HG03439 (cell line): ENCODE results near the gene ARHGEF4.

Experiments used
- ATAC-seq: cut with Tn5 transposase; IDR thresholded peaks from one replicate; pipeline ENCODE4 v1.9.1; 2021; ENCODE audit warnings: mild to moderate bottlenecking, moderate library complexity; ENCODE audit not compliant: unreplicated experiment

ARHGEF4 gene

DNA sequence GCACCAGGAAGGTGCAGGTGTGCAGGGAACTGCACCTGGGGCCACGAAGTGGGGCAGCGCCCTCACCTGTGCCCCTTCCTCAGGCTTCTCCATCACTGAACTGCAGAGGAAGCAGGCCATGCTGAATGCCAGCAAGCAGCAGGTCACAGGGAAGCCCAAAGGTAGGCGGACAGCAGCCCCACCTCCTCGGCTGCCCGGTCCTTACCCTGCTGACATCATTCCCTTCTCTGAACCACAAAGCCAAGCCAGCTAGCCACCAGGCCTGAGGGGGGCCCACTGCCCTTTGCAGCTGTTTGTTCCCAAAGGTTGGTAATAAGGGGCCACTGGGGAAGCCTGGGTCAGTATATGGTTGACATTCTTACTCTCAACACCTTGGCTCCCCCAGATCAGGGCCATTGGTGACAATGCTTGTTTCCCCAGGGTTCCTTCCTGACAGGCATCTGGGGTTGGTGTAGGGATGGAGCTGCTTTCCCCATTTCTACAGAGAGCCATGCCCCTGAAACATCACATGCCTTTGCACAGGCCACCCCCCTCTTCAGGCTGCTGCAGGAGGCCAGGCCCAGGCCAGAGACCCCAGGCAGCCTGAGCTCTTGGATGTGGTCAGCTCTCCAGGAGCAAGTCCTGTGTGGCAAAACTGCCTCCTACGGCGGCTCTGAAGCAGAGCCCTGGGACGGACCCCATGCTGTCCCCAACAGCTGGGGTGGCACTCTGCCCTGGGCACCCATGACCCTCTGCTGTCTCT is 208.7 kb downstream of the ARHGEF4 start:
- no peak for ATAC-seq

DNA sequence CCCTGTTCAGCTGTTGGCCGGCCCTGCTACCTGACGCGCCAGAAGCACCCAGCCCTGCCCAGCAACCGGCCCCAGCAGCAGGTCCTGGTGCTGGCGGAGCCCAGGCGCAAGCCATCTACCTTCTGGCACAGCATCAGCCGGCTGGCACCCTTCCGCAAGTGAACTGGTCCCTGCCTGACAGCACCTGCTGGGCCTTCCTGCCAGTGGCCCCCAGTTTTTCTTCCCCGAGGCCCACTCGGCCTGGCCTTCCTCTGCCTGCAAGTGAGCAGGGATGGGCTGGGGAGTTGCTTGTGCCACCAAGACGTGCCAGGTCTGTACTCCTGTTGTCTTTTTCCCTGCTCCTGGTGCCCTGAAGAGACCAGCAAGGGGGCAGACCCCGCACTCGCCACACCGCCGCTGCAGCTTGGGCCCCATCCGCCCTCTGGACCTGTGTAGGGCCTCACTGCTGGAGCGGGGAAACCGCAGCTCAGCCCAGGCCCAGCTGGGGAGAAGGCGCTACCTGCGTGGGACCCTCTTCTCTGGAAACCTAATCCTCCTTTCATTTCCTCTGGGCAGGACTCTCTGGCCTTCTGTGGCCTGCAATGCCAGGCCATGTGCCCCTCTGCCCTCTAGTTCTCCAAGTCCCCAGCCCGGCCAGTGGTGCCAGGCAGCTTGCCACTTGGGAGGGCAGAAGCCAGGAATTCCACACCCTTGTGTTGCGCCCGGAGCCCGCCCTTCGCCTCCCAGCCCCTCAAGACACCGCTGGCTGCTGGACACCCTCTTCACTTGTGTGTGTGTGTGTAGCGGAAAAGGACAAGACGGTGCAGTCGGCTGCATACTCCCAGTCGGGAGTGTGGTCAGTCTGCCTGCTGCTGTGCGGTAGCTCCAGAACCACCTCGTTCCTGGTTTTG is 209.6 kb downstream of the ARHGEF4 start:
- ATAC-seq = no peak

DNA sequence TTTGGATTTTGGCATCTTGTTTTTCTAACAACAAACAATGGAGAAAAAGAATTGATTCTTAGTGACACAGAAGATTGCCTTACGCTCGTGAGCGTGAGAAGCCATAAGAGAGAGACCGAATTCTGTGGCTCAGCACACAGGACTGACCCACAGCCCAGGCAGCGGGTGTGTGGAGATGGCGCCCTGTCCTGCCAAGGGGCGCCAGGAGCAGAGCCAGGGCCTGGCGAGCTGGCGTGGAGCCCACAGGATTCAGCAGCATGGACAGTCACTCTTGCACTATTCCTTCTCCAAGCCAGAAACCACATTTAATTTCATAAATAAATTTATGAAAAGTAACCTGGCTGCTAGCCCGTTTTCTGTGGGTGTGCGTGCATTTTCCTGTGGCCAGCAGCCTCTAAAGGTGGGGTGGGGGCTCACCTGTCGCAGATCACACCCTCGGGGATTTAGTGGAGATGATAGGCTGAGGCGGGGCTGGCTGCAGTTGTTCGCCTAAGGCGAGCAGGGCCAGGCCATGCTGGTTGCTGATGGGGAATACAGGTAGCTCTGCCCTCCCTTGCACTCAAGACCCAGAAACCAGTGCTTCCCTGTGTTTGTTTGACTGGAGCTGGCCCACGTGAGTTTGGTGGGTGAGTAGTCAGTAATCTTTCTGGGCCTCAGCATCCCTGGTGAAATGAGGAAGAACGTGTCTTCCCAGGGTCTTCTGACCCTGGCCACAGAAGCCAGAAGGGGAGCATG is 210.4 kb downstream of the ARHGEF4 start:
- ATAC-seq = no peak

DNA sequence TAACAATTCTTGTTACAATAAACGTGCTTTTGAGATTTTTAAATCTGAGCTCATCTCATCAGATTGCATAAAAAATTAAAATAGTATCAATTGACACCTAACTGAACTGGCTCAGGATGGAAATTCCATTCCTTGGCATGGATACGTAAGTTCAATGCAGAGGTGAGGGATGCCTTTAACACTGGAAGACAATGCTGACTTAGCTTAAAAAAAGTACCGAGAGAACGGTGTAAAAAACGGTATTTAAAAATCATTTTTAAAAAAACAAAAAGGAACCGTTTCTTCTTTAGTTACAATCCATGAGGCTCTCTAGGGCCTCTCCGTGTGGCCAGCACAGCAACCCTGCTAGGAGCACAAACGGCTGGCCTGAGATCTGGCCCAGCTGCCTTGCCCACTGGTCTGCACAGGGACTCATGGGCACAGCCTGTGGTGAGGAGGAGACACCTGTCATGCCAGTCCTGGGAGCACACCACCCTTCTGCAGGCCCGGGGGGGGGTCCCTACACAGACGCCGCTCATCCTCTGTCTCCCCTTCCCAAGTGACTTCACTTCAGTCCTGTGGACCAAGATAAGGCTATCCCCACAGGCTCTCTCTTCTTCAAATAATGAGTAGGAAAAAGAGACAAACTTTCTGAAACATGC is 211.3 kb downstream of the ARHGEF4 start:
- ATAC-seq = no peak

DNA sequence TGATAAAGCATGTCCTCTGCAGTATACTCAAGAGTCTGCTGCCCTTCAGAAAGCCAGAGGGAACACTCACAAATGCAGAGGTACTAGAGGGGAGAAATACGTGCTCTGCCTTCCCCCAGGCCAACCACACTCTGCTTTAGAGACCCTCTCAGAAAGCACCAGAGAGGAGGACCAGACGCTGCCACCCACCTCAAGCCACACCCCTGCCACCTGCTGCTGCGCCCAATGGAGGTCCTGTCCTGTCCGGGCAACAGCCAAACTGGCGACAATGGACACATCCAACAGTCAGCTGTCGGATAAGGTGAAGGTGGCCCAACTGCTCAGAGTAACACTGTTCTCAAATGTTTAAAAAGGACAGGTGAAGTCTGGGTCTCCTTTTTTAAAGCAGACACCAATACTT is 211.9 kb downstream of the ARHGEF4 start:
- ATAC-seq = no peak

DNA sequence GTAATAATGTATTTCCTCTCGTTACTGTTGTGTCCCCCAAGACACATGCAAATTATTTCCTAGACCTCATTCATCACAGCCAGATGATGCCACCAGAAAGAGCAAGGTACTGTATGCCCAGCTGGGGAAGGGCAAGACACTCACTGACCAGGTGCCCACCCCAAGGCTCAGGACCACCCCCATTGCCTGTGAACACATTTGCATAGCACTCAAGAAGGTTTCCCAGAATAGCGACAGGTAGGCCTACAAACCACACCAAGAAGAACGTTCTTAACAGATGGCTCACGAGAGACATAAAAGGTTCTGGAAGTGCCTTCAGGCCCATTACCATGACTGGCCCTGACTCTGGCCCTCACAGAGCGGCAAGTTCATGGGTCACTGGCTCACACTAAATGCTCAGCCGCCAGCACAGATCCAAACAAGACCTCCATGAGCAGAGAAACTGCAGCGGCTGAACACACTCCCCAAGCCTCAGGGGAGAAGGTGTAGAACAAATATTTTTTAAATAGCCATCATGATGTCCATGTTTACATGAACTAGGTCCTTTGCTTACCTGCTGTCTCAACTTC is 212.5 kb downstream of the ARHGEF4 start:
- no peak for ATAC-seq

DNA sequence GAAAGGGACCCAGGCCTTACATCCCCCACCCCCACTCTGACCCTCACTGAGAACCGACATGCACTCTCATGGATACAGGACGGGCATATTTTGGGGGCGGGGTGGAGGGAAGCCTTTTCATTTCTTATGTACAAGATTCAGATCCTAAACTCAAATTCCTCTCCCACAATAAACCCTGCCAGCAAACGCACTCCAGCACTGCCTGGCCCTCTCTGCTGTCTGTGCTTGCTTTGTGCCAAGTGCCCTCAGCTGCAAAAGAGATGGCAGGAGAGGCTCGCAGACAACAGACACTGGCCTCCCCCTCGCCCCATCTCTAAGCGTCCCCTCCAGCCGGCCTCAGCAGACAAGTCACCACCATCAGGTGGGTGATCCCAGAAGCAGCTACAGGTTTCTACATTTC is 214.2 kb downstream of the ARHGEF4 start:
- ATAC-seq = no peak

DNA sequence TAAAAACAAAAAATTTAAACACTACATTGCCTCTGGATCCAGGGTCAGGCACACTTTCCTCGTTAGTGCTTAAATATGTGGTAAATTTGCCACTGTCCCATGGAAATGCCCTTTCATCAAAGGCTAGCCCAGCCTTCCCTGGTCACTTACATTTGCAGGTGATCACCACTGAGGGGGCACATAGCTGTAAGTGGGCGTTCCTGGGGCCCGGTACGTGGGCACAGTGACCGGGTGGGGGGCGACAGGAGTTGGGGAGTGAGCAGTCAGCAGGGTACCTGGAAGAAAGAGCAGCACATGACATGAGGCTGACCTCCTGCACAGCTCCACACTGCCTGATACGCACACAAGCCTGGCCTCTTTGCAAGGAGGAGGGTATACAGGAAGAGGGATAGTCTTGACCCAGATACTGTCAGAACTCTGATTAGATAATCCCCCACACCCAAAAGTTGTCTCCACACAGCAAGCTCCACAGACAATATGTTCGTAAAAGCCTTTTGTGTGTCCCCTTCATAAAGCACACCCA is 216.1 kb downstream of the ARHGEF4 start:
- ATAC-seq = no peak

DNA sequence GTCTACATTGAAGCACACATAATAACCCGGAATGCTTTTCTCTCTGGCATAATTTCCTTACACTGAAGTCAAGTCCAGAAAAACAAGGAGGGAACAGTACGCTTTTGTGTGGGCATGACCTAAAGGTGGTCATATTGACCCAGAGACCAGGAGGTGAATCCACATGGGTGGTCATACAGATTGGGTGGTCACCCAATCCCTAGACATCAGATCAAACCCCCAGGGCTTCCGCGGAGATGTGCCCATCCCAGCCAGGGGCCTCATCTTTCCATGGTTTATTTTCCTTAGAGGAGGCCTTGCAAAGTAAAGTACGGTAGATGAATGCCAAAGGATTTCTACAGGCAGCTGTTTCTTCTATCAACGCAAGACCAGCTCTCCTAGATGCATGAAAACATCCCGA is 217.8 kb downstream of the ARHGEF4 start:
- ATAC-seq = no peak

DNA sequence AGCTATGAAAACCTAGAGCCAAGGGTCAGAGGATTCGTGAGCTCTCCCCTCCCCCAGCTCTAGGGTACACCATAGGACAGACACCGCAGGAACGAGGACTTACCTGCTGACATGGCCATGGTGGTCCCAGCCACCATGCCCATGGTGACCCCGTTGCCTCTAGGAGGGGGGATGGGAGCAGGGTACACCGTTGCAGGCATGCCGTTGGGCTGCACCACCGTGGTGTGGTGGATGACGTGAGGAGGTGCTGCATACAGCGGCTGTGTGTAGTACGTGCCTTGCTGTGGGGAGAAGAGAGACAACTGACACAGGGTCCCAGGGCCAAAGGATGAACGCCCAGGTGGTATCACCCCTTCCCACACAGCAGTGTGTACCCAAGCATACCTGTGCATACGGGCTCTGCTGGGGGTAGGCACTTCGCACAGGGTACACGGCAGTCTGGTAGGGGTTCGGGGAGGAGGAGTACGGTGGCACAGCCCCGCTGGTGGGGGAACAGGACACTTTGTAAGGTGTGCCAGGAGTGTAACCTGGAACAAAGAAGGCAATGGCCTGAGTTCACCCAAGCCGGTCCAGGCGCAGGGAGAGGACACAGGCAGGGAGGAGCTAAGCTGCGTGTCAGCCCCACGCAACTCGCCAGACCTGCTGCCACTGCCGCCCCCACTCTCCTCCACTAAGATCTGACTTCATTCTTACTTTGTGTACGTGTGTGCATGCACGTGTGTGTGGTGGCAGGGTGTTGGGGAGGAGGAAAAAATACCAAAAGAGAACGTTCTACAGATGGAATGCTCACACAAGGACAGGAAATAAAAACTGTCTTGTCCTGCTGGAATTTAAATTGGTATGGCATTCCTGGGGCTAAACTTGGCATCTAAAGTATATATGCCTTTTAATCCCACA is 218.7 kb downstream of the ARHGEF4 start:
- ATAC-seq = no peak

DNA sequence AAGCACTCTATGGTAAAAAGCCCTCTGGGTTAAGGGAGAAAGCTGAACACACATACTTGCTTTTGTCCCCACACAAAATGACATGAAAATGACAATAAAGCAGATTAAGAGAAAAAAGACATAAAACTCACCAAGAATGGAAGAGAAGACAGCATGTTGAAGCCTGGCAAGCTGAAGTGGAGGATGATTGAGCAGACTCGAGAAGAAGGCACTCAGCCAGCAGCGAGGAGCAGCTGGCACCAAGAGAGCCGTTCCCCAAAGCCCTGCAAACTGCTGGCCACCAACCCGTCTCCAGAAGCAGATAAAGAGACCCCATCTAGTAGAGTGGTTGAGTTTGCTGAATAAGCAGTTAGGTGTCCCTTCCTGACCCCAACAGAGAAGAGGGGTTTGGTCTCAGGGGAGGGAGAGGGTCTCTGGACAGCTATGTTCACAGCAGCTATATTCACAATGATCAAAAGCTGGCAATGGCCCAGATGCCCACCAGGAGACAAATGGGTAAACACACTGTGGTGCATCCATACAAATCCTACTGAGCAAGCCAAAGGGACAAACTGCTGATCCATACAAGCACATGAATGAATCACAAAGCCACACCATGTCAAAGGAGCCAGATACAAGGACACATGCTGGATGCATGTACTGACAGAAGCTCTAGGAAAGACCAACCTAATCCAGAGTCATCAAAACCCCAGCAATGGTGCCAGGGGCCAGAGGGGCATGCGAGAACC is 219.7 kb downstream of the ARHGEF4 start:
- no peak for ATAC-seq

DNA sequence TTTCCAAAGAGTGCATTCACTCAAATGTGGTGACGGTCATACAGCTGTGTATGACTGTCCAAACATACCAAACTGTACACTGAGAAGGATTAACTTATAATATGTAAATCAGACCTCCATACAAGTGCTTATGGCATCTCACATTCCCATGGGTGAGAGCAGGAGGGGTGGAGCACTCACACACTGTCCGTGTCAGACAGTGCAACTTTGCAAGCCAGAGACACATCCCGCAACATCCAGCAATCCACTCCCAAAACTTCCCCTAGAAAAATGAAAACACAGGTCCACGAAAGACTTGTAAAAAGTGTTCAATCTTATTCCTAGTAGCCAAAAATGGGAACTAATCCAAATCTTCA is 220.2 kb downstream of the ARHGEF4 start:
- no peak for ATAC-seq

DNA sequence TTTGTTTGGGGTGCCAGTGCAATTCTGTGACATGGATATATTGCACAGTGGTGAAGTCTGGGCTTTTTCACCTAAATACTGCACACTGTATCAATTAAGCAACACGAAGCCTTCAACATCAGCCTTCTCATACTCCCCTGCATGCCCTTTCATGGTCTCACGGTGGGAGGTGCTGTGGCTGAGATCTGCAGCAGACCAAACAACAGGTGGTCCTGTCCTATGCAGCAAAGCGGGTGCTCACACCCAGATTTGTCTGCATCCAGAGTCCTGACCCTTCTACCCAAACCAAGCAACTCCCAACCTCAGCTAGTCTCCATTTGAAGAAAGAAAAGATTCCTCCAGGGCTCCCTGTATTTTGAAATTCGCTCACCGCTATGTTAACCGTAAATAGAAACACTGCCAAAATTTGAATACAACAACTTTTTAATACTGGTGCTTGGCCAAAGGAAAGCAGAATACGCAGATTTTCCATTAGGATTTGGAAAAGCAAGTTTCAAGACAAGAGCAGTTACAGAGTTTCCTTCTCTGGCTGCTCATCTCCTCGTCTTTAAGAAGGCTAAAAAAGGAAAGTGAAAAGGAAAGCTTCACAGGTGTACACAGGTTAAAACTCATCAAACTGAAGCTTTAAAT is 221.6 kb downstream of the ARHGEF4 start:
- no peak for ATAC-seq

DNA sequence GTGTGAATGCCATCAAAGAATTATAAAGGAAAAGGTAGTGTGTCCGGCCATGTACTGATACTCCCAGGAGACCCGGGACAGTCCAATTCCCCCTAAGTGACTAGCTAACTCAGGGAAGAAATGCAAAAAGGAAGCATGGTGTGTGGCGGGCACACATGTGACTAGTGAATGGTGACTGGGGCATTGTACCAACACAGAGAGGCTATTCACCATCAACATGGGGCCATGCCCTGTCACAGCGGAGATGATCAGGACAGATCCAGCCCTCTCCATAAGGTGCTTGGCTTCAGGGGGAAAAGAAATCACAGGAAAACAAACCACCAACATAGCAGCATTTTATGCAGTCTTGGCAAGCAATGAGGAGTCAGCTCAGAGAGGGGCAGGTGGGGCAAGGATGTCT is 222.2 kb downstream of the ARHGEF4 start:
- no peak for ATAC-seq

DNA sequence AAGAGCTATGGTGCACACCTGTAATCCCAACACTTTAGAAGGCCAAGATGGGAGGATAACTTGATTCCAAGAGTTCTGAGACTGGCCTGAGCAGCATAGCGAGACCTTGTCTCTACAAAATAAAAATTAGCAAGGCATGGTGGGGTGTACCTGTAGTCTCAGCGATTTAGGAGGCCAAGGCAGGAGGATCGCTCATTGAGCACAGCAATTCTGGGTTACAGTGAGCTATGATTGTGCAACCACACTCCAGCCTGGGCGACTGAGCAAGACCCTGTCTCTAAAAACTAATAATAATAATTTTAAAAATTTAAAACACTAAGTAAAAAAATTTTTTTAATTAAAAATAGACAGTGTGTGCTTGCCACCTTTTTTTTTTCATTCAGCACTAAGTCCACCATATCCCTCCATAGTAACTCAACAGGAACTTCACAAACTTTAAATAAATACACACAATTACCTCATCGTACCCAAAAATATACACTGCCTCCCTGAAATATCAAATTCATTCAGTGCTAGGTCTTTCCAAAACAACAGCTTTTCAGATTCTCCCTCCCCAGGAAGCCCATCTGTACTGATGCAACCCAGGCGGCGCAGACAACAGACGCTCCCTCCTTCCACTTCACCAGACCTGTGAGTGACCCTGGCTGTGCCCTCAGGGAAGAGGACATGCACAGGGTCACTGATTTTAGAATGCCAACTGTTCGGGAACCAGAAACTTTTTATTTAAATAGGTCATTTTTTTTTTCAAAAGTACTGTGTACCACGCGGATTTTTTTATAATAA is 227.0 kb downstream of the ARHGEF4 start:
- no peak for ATAC-seq

DNA sequence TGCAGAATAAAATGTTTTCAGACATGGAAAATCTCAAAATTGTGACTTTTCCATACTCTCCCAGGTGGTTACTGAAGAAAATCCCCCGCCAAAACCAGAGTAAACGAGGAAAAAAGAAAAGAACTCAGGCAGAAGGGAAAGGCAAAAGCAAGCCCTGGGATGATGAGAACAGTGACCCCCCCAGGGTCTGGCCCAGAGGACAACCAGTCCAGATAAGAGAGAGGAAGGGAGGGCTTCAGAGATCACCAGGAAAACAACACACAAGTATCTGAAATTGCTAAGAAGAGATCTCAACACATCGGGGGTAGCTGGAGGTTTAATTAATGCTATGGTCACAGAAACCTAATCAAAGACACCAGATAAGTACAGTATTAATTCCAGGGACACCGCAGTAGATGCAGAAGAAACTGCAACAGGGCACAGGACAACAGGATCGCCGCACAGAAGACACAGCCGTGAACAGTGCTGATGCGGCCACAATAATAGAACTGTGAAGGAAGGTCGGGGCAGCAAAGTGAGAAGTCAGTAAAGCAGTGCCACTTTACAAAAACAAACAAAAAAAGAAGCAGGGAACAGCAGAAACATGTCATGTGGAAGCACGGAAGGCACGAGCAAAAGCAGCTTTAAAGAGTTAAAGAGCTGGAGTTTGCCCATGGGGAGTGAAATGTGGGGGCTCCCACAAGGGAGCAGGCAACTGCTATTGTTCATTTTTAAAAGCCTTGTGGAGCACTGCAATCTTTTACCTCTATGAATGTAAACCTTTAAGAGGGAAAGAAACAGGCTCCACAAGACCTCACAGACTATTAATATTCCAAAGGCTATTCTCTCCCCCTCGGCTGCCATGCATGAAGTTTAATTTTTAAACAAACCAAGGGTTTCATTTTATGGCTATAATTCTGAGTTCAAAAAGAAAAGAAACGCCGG is 228.1 kb downstream of the ARHGEF4 start:
- no peak for ATAC-seq
